Effector memory CD8-positive, alpha-beta T cell (primary cell): ENCODE measurements around the gene RPL36AL.
"Not testable (repeated sequence)": the region's sequence is repeated elsewhere in the genome, so short reads cannot be mapped to it uniquely, and the experiment has no call there.

Source experiments
- ATAC-seq: fragments of 150-1000 bp; cut with Tn5 transposase; replicated peaks from 2 replicates; pipeline ENCODE4 v1.10.0; 2021; ENCODE audit warnings: mild to moderate bottlenecking, moderate library complexity
- DNase-seq, 3 experiments: peaks; one replicate each; pipeline ENCODE4 v3.0.0; 2021
- H3K27ac Mint-ChIP-seq, 2 donors: one replicate each; pipeline ENCODE4 v1.8.0; 2022; ENCODE audit warnings: mild to moderate bottlenecking in 2 of 2, mixed read lengths in 2 of 2, moderate library complexity in 2 of 2
- H3K27me3 Mint-ChIP-seq, 2 donors: one replicate each; pipeline ENCODE4 v1.8.0; 2022; ENCODE audit warnings: mixed read lengths in 2 of 2
- H3K36me3 Mint-ChIP-seq: one replicate; pipeline ENCODE4 v1.8.0; 2022; ENCODE audit warnings: mild to moderate bottlenecking, moderate library complexity, mixed read lengths; ENCODE audit not compliant: insufficient read depth
- H3K4me1 Mint-ChIP-seq, 2 donors: one replicate each; pipeline ENCODE4 v1.8.0; 2022; ENCODE audit warnings: low read depth in 2 of 2, mixed read lengths in 2 of 2
- H3K4me3 Mint-ChIP-seq, 2 donors: one replicate each; pipeline ENCODE4 v1.8.0; 2022; ENCODE audit warnings: mild to moderate bottlenecking in 2 of 2, mixed read lengths in 2 of 2, moderate library complexity in 2 of 2
- H3K9me3 Mint-ChIP-seq, 2 donors: one replicate each; pipeline ENCODE4 v1.8.0; 2022; ENCODE audit warnings: mixed read lengths in 2 of 2

Gene RPL36AL

GRCh38 chr14:49633640-49634546, 13.5 kb upstream of the RPL36AL start:
- Mint-ChIP-seq H3K27me3 (no peaks in the 10 kb centered on the region), H3K36me3 (peaks cover 53% of the 10 kb centered on the region), H3K27ac (peak overlapping the region; percentile 99), H3K4me3 (peak overlapping the region; percentile 95 to 99), H3K4me1 (peaks cover 34 to 47% of the 10 kb centered on the region in 2 donors), H3K9me3 (no peaks in the 10 kb centered on the region)
- ATAC-seq, result peak; percentile 75
- peak; percentile 91 to 92 (median 91) for DNase-seq

GRCh38 chr14:49623941-49624839, 3.8 kb upstream of the RPL36AL start:
- Mint-ChIP-seq H3K9me3 (no peaks in the 10 kb centered on the region), H3K4me3 (peak overlapping the region; percentile 98), H3K4me1 (peaks cover 11 to 28% of the 10 kb centered on the region in 2 donors), H3K27ac (peak overlapping the region; percentile 89 to 100), H3K27me3 (no peaks in the 10 kb centered on the region), H3K36me3 (peaks cover 55% of the 10 kb centered on the region)
- peak; percentile 14 for ATAC-seq
- peak in 1 of 3 experiments; percentile 9 for DNase-seq

DNA sequence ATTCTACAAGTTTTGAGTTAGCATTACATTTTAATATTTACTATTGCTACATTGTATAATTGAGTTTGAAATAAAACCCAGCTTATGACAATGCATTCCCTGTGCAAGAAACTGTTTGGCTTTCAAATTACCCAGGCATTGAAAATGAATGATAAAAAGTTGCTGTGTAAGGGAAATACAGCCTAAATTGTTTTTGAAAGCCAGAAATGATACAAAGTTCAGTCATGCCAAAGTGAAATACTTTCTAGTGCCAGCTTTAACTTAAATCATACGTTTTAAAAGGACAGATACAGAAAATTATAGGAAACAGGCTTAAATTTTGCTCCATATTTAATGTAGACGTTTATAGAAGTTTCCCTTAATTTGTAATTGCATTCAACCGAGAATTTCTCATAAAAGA, 3.0 kb upstream of the RPL36AL start:
- ATAC-seq (no peak), DNase-seq (no peak)
- Mint-ChIP-seq H3K27ac (peak overlapping the region; percentile 89 to 100), H3K27me3 (no peaks in the 10 kb centered on the region), H3K4me1 (peaks cover 16 to 36% of the 10 kb centered on the region in 2 donors), H3K36me3 (peaks cover 63% of the 10 kb centered on the region), H3K4me3 (peak overlapping the region; percentile 98), H3K9me3 (no peaks in the 10 kb centered on the region)

- DNase-seq, result no peak
- Mint-ChIP-seq H3K27ac (peak overlapping the region; percentile 99 to 100), H3K4me3 (peak overlapping the region; percentile 98), H3K27me3 (no peaks in the 10 kb centered on the region), H3K4me1 (peaks cover 22 to 42% of the 10 kb centered on the region in 2 donors), H3K36me3 (peaks cover 71% of the 10 kb centered on the region), H3K9me3 (no peaks in the 10 kb centered on the region)
- ATAC-seq, result no peak
Observed at GRCh38 chr14:49622022-49622607, 1.7 kb upstream of the RPL36AL start.

- H3K27ac Mint-ChIP-seq, result peak overlapping the region; percentile 99 to 100
- H3K4me1 Mint-ChIP-seq, result peaks cover 22 to 40% of the 10 kb centered on the region in 2 donors
- DNase-seq (peak in 1 of 3 experiments; percentile 48), ATAC-seq (peak; percentile 7)
- H3K9me3 Mint-ChIP-seq, result no peaks in the 10 kb centered on the region
- H3K27me3 Mint-ChIP-seq, result no peaks in the 10 kb centered on the region
- peaks cover 65% of the 10 kb centered on the region for H3K36me3 Mint-ChIP-seq
- H3K4me3 Mint-ChIP-seq, result peak overlapping the region; percentile 98
Observed at GRCh38 chr14:49621114-49621881, 872 bp upstream of the RPL36AL start.

DNA sequence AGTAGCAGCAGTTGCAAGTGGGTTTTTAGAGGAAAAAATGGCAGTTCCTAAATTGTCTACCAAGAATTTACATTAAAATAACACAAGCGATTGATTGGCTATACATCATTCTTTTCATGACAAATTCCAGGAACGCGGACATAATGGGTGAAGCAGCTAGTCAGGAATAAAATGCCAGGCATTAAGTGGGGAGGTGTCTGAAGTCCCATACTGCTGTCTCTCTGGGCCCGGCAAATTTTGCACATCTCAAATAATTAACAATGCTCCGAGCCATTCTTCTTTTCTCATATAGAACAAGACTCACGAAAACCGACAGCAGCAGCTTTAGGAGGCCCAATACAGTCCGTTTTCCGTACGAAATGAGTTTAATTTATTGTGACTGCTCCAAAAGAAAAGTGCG, 696 bp downstream of the RPL36AL start:
- H3K27me3 Mint-ChIP-seq, result no peaks in the 10 kb centered on the region
- peak overlapping the region; percentile 98 for H3K4me3 Mint-ChIP-seq
- peaks cover 63% of the 10 kb centered on the region for H3K36me3 Mint-ChIP-seq
- peaks cover 22 to 40% of the 10 kb centered on the region in 2 donors for H3K4me1 Mint-ChIP-seq
- H3K9me3 Mint-ChIP-seq, result no peaks in the 10 kb centered on the region
- DNase-seq (no peak), ATAC-seq (no peak)
- H3K27ac Mint-ChIP-seq, result peak overlapping the region; percentile 99 to 100

GRCh38 chr14:49619273-49619672, 1.2 kb downstream of the RPL36AL start:
- not testable (repeated sequence) for ATAC-seq, H3K9me3 Mint-ChIP-seq, H3K27me3 Mint-ChIP-seq, DNase-seq
- H3K4me3 Mint-ChIP-seq, result peak overlapping the region; percentile 98
- H3K36me3 Mint-ChIP-seq, result peaks cover 60% of the 10 kb centered on the region
- H3K27ac Mint-ChIP-seq, result peak overlapping the region; percentile 99 to 100
- peaks cover 21 to 38% of the 10 kb centered on the region in 2 donors for H3K4me1 Mint-ChIP-seq

DNA sequence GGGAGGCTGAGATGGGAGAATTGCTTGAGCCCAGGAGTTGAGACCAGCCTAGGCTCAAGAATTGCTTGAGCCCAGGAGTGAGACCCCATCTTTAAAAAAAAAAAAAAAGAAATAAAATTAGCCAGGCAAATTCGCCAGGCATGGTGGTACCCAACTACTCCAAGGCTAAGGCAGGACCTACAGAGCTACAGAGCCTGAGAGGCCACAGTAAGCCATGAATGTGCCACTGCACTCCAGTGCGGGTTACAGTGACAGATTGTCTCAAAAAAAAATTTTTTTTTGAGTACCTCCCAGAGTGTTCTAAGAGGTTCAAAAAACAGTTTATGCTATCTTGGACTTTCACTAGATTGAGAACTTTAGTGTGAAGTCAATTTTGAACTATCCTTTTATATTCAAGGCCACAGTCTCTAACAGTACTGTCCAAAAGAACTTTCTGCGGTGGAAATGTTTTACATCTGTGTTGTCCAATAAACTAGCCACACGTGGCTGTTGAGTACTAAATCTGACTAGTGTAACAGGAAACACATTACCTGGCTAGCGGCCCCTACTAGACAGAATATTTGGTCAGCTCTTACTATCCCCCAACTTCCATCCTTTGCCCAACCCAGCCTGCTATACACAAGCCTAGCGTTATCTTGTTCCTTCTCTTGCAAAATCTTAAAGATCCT, 2.4 kb downstream of the RPL36AL start:
- Mint-ChIP-seq H3K4me3 (peak overlapping the region in 1 of 2 donors; percentile 98), H3K27me3 (no peaks in the 10 kb centered on the region), H3K36me3 (peaks cover 58% of the 10 kb centered on the region), H3K4me1 (peaks cover 21 to 31% of the 10 kb centered on the region in 2 donors), H3K27ac (peak overlapping the region; percentile 99 to 100), H3K9me3 (no peaks in the 10 kb centered on the region)
- no peak for DNase-seq
- no peak for ATAC-seq

DNA sequence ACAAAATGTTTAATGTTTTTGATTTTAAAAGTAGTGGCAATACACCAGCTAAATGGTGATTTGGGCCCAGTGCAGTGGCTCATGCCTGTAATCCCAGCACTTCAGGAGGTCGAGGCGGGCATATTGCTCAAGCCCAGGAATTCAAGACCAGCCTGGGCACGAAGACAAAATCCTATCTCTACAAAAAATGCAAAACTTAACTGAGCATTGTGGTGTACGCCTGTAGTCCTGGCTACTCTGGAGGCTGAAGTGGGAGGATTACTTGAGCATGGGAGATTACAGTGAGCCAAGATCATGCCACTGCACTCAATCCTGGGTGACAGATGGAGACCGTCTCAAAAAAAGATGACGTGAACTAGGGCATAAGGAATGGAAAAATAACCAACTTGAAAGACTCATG, 4.7 kb downstream of the RPL36AL start:
- Mint-ChIP-seq H3K36me3 (peaks cover 42% of the 10 kb centered on the region), H3K4me3 (no peak overlapping the region), H3K9me3 (no peaks in the 10 kb centered on the region), H3K27me3 (no peaks in the 10 kb centered on the region), H3K4me1 (peaks cover 14 to 18% of the 10 kb centered on the region in 2 donors), H3K27ac (no peak overlapping the region)
- no peak for ATAC-seq
- DNase-seq, result no peak

DNA sequence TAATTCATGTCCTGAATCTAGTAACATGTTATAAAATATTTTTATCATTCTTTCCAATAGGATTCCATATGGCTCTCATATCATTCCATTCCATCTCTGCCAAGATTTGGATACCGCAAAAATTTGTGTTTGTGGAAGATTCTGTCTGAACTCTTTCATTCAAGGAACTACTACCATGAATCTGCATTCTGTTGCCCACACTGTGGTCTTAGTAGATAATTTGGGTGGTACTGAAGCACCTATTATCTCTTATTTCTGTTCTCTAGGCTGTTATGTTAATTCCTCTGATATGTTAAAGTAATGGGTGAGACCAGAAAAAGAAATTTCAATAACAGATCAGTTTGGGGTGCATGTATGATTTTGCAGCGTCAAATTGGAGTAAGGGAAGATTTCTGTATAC, 6.2 kb downstream of the RPL36AL start:
- no peak overlapping the region for H3K4me3 Mint-ChIP-seq
- H3K9me3 Mint-ChIP-seq, result no peaks in the 10 kb centered on the region
- peaks cover 11 to 18% of the 10 kb centered on the region in 2 donors for H3K4me1 Mint-ChIP-seq
- H3K36me3 Mint-ChIP-seq, result peaks cover 28% of the 10 kb centered on the region
- no peaks in the 10 kb centered on the region for H3K27me3 Mint-ChIP-seq
- peak overlapping the region; percentile 17 to 73 for H3K27ac Mint-ChIP-seq
- DNase-seq (no peak), ATAC-seq (no peak)

DNA sequence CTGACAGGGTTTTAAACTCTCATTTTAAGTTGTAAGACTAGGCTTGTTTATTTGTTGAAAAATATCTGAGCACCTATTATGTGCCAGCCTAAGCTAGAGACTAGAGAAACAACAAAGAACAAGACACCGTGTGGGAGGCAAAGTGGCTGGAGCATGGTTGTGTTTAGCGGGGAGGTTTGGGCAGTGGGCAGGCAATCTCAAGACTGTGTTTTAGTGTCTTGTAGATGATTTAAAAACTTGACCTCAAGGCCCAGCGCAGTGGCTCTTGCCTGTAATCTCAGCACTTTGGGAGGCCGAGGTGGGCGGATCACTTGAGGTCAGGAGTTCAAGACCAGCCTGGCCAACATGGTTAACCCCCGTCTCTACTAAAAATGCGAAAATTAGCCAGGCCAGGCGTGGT, 7.8 kb downstream of the RPL36AL start:
- H3K4me1 Mint-ChIP-seq, result peaks cover 3 to 9% of the 10 kb centered on the region in 2 donors
- no peaks in the 10 kb centered on the region for H3K9me3 Mint-ChIP-seq

GRCh38 chr14:49612251-49612650, 8.2 kb downstream of the RPL36AL start:
- ATAC-seq (no peak), DNase-seq (no peak)
- no peak overlapping the region for H3K27ac Mint-ChIP-seq
- no peaks in the 10 kb centered on the region for H3K27me3 Mint-ChIP-seq
- no peak overlapping the region for H3K4me3 Mint-ChIP-seq
- H3K36me3 Mint-ChIP-seq, result peaks cover 14% of the 10 kb centered on the region
- H3K4me1 Mint-ChIP-seq, result peaks cover 0 to 5% of the 10 kb centered on the region in 2 donors
- no peaks in the 10 kb centered on the region for H3K9me3 Mint-ChIP-seq

More for the DNA sequence above, 7.8 kb downstream of the RPL36AL start:
- no peak overlapping the region for H3K27ac Mint-ChIP-seq
- DNase-seq (no peak), ATAC-seq (no peak)
- H3K36me3 Mint-ChIP-seq, result peaks cover 18% of the 10 kb centered on the region
- no peaks in the 10 kb centered on the region for H3K27me3 Mint-ChIP-seq
- H3K4me3 Mint-ChIP-seq, result no peak overlapping the region
